ENCODE measurements around the gene ERG.

ERG gene

GRCh38 chr21:38354746-38355145 is 143.5 kb downstream of the ERG start:
- no peak for DNase-seq

GRCh38 chr21:38354231-38354630 is 144.0 kb downstream of the ERG start:
- DNase-seq: no peak

- DNase-seq: peak; percentile 62
Observed at GRCh38 chr21:38352536-38353219, 145.6 kb downstream of the ERG start.

DNA sequence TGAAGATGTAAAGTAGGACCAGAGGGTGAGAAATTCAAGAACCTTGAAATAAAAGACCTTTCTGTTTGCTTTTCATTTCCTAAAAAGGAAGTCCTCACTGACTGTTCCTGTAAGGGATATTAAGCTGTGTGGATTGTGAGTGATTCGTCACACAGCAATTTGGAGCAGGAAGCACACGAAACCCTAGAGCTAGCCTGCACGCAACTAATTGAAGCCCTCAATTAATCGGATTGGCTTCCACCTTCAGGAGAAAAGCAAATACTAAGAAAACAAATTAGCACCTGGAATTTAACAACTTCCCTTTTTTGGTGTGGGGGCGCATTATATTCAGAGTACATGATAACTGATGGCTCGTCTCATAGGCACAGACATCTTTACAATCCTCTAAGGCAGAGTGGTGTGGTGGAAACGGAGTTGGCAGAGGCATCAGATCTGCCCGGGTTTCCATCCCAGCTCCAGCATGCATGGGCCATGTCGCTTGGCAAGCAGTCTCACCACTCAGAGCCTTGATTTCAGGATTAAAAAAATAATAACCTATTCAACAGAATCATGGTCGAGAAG is 146.2 kb downstream of the ERG start:
- peak; percentile 47 for DNase-seq

DNA sequence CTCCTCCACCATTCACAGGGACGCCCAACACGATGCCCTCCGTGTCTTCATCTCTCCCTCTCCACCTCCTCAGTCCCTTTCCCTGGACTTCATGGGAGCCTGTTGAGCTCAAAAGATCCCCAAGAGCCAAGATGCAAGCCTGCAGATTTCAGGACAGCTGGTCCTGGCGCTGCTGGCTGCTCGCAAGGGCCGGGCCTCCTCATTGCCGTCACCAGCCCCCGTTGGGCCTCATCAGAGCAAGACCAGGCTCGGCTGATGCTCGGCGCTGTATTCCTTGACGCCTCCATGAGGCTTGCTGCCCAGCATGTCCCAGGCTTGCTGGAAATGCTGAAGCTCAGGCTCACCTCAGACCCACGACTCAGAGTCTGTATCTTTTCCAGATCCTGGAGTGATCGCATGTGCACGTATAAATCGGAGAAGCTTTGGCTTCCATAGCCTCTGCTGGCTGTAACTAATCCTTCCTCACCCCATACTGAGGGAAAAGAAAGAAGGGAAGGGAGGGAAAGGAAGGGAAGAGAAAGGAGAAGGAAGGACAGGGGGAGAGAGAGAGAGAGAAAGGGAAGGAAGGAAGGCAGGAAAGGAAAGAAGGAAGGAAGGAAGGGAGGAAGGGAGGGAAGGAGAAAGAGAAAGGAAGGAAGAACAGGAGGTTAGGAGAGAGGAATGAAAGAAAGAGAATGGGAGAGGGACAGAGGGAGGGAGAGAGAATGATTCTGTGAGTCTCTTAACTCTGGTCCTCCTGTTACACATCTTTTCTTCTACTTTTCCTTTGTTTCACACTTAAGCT is 146.9 kb downstream of the ERG start:
- peak; percentile 11 for DNase-seq

GRCh38 chr21:38350684-38351083 is 147.6 kb downstream of the ERG start:
- no peak for DNase-seq

- no peak for DNase-seq
Observed at GRCh38 chr21:38349977-38350376, 148.3 kb downstream of the ERG start.

GRCh38 chr21:38349111-38349746 is 149.0 kb downstream of the ERG start:
- peak; percentile 73 for DNase-seq

GRCh38 chr21:38346286-38346685 is 152.0 kb downstream of the ERG start:
- DNase-seq: peak; percentile 16

DNA sequence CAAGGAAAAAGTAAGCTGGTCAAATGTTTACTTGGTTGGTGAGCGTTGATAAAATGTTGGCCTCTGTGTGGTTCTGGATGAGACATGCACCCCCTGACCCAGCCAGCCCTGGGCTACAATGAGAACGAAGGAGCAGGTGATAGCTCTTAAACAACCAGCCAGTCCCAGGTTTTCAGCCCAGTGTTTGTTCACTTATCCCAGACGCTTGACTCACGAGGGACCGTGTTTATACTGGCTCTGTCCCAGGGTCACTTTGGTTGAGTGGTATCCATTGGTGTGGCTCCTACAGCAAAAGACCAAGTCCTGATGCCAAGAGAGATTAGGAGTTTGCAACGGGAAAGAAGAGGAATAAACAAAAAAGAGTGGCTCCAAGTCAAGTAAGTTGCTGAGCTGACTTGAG is 154.6 kb downstream of the ERG start:
- no peak for DNase-seq

- DNase-seq: no peak
Observed at GRCh38 chr21:38342739-38343138, 155.5 kb downstream of the ERG start.

GRCh38 chr21:38341546-38342012 is 156.7 kb downstream of the ERG start:
- DNase-seq: no peak

DNA sequence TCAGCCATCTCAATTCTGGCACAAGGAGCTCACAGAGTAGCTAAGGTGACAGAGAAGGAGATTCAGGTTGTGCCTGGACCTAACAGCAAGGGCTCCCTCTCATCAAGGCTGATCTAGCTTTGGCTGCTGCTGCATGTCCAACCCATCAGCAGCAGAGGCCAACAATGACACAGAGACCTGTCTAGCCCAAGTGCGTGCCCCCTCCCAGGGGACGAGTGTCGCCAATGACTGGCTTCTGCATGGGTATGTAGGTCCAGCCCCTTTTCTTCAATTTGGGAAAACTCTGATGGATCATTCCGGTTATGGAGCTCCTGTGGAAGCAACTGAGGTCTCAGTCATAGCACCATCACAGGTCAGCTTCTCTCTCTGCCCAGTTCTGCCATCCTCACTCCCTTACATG is 158.1 kb downstream of the ERG start:
- no peak for DNase-seq

GRCh38 chr21:38337793-38338192 is 160.5 kb downstream of the ERG start:
- no peak for DNase-seq

DNA sequence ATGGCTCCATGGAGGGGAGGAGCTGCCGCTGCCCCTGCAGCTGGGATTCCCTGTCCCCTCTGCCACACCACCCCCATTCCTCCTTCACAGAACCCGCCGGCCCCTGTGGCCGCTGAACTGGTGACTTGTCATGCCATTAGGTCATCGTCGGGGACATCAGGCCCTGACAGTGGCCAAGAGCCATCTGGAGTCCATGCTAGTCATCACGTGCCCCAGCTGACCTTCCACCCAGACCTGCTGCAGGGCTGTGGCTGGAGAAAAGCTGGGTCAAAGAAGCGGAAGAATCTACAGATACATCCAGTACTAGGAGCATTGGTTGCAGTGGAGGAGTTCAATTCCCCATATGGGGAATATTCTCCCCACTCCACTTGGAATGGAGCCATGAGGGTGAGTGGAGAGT is 163.4 kb downstream of the ERG start:
- no peak for DNase-seq

DNA sequence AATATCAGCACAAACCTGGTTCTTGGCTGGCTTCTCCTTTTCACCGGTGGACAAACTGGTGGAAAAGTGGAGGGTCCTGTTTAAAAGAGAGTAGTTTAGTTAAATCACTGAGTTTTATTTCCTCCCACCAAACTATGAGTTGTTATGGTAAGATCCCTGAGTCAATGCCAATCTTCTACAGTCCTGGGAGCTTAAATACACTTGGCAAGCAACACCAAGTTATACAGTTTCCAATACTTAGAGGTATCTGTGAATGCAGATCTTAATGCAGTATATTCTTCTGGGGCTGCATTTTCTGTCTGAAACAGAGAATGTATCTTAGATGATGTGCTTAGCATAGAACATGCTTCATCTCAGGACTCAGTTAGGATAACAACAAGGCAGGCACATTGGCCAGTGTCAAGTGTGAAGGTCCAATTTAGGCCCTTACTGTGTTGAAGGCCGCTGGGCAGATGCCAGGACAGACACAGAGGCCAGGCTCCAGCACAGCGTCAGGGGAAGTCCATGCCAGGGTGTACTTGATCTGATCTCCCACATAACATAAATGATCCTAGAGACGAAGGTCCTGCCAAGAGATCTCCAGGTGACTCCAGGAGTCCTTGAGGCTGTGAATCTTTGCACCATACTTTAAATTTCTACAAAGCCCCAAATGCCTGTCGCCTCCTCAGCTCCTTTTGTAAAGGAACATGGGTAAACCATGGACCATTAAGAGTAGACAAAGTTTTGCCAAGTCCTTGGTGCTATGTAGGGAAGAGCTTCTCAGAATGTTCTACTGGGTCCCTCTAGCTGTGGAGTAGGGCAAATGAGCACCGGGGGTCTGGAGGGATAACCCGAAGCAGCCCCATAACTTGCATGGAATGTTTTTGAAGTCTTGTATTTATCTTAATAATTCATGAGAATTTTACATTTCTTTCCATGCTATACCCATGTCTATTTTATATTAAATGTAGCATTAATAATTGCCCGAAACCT is 164.7 kb downstream of the ERG start:
- no peak for DNase-seq

DNA sequence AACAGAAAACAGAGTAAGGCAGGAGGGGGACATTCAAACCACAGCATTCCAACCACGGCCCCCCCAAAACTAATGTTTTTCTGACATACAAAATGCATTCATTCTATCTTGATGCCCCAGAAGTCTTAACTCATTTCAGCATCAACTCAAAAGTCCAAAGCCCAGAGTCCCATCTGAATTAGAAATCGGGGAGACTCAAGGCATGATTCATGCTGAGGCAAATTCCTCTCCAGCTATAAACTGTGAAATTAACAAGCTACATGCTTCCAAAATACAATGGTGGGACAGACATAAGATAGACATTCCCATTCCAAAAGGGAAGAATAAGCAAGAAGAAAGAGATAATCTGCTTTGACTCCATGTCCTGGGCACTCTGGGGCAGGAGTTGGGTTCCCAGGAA is 167.6 kb downstream of the ERG start:
- no peak for DNase-seq
